Ovary (tissue), 3 donors: ENCODE data around the gene MUSK.

Experiments used
- EP300 ChIP-seq: sonication (generic); formaldehyde crosslinking; IDR thresholded peaks from one replicate; pipeline ENCODE4 v1.6.1; 2017; ENCODE audit warnings: antibody characterized with exemption
- POLR2A ChIP-seq: fragments of 450-650 bp; IDR thresholded peaks from one replicate; pipeline ENCODE4 v1.6.1; 2017; ENCODE audit warnings: antibody characterized with exemption, mild to moderate bottlenecking, moderate library complexity
- TF ChIP-seq, protein P1 (sequence below), 3 donors: fragments of 450-650 bp in 2 of 3; fragments of 200-600 bp in 1 of 3; IDR thresholded peaks; one replicate each; pipeline versions ENCODE4 v1.5.1 to v1.8.0; 2016 to 2022; ENCODE audit warnings: antibody characterized with exemption in 3 of 3, mild to moderate bottlenecking in 1 of 3
- donor health status: DM: no; HTN: no; CAD: no.

DNA sequence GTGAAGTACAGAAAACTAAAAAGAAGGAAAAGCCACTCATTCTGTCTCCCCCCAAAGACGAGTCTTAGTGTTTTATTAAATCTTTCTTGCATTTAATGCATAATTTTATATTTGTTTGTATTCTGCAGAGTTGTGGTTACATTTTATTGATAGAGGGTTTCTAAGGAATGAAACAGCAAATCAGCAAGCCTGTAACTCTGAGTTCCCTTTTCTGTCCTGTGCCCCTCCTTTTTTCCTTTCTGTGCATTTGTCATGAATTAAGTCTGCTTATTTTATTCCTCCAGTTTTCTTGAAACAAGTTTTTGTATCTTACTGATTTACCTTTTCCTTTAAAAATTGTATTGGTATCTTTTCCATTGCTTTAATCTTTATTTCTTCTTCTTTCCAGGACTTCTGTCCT is 132.8 kb downstream of the MUSK start:
- TF ChIP-seq, protein P1, sequence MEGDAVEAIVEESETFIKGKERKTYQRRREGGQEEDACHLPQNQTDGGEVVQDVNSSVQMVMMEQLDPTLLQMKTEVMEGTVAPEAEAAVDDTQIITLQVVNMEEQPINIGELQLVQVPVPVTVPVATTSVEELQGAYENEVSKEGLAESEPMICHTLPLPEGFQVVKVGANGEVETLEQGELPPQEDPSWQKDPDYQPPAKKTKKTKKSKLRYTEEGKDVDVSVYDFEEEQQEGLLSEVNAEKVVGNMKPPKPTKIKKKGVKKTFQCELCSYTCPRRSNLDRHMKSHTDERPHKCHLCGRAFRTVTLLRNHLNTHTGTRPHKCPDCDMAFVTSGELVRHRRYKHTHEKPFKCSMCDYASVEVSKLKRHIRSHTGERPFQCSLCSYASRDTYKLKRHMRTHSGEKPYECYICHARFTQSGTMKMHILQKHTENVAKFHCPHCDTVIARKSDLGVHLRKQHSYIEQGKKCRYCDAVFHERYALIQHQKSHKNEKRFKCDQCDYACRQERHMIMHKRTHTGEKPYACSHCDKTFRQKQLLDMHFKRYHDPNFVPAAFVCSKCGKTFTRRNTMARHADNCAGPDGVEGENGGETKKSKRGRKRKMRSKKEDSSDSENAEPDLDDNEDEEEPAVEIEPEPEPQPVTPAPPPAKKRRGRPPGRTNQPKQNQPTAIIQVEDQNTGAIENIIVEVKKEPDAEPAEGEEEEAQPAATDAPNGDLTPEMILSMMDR (IDR thresholded peaks at IDR 0.05), result no peak
- TF ChIP-seq EP300 (no peak), POLR2A (no peak)
